Prostate gland (tissue), 2 donors: Measurements from ENCODE around the gene PMM2.

Source experiments
- CTCF ChIP-seq, 4 experiments: fragments of 200-600 bp in 2 of 4; fragments of 450-650 bp in 2 of 4; sonication (generic) in 2 of 4; IDR thresholded peaks; 1 replicate in 3 of 4; 2 replicates in 1 of 4; pipeline ENCODE4 v1.5.1; 2016 to 2019; ENCODE audit warnings: antibody characterized with exemption in 4 of 4, mild to moderate bottlenecking in 2 of 4, moderate library complexity in 2 of 4
- POLR2A ChIP-seq: fragments of 450-650 bp; IDR thresholded peaks from one replicate; pipeline ENCODE4 v1.6.1; 2016; ENCODE audit warnings: antibody characterized with exemption, mild to moderate bottlenecking

GRCh38 chr16:8777217-8777616 lies 20.4 kb upstream of the PMM2 start:
- TF ChIP-seq POLR2A (no peak), CTCF (IDR thresholded peaks at IDR 0.05) (no peak)
